ENCODE measurements around the gene METTL9. TPM values are rescaled to one million over a fixed set of nuclear protein-coding genes. Genes with fewer than 3 reads are reported as not detected.

The METTL9 gene
- total and polyA plus RNA-seq, 2 of the 13 experiments (the other 11 are each of a cell fraction or from before 2014, with no cell fraction given), result 123 to 204 TPM

Small RNA genes within 50 kb of the gene (small RNA-seq; reads per million reads assigned to genes)
- 0 reads per million in 3 experiments for gene RF00478 (ENCODE audit: insufficient read depth in 2 of 3, insufficient read length in 3 of 3, low read depth in 2 of 3, low replicate concordance in 1 of 3)
- 0.20 to 3.9 (median 1.6) reads per million in 3 experiments for gene RNU6-1005P (ENCODE audit: insufficient read depth in 2 of 3, insufficient read length in 3 of 3, low read depth in 2 of 3, low replicate concordance in 1 of 3)
- gene RNU6-196P (ENCODE audit: insufficient read depth in 2 of 3, insufficient read length in 3 of 3, low read depth in 2 of 3, low replicate concordance in 1 of 3), result 0 to 0.33 (median 0) reads per million in 3 experiments

Other genes starting within 250 kb of the METTL9 start
- not detected in 2 replicates for gene IGSF6, start 53.0 kb downstream of the METTL9 start, total RNA-seq (2016; rRNA removed; fragmentation: Illumina TruSeq; extraction: Trizol)
- gene IGSF6, start 53.0 kb downstream of the METTL9 start, polyA plus RNA-seq (2011; rRNA removed), result not detected in 2 replicates
- gene OTOA, start 64.4 kb downstream of the METTL9 start, total RNA-seq (2016; rRNA removed; fragmentation: Illumina TruSeq; extraction: Trizol), result 0.11 and 0.15 TPM in 2 replicates
- 0.01 and 0.05 TPM in 2 replicates for gene OTOA, start 64.4 kb downstream of the METTL9 start, polyA plus RNA-seq (2011; rRNA removed)

Data from HepG2 (cell line).